ENCODE measurements around the gene GIPC3. TPM values are rescaled to one million over a fixed set of nuclear protein-coding genes. Genes with fewer than 3 reads are reported as not detected.
"Not testable (repeated sequence)": the region's sequence is repeated elsewhere in the genome, so short reads cannot be mapped to it uniquely, and the experiment has no call there.

The GIPC3 gene
- total RNA-seq, 1 donor from 2014 or later = 0.31 TPM

DNA sequence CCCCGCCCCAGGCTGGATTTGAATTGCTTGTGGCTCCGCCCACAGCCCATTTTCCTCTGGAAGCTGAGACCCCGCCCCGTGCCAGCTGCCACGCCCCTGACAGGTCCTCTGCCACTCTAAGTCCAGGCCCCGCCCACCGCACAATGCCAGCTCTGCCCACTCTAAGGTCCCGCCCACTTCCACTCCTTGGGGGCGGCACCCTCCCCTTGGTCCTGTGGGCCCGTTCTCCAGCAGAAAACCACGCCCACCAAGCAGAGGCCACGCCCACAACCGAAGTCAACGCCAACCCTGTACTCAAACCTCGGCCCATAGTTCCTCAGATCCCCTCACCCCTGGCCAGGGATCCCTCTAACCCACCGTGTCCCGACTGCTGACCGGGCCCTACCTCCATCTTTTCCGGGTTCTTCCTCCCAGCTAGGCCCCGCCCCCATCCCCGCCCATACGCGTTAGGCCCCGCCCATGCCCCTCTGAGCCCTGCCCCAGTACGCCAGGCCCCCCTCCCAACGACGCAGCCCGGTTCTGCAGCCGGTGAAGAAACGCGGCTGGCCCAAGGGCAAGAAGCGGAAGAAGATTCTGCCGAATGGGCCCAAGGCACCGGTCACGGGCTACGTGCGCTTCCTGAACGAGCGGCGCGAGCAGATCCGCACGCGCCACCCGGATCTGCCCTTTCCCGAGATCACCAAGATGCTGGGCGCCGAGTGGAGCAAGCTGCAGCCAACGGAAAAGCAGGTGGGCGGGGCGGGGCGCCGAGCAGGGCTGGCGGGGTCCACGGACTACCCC, 11.2 kb upstream of the GIPC3 start:
- Mint-ChIP-seq H3K4me3 (peak overlapping the region; percentile 85), H3K27ac (peak overlapping the region; percentile 74), H3K27me3 (ENCODE audit: insufficient read depth) (peaks cover 2% of the 10 kb centered on the region)

GRCh38 chr19:3575260-3575741, 10.0 kb upstream of the GIPC3 start:
- intact Hi-C loops (cut with micrococcal nuclease) = no loop called here
- Mint-ChIP-seq H3K4me3 (no peak overlapping the region), H3K4me1 (ENCODE audit: low read depth) (no peaks in the 10 kb centered on the region), H3K27me3 (ENCODE audit: insufficient read depth) (peaks cover 2% of the 10 kb centered on the region), H3K27ac (no peak overlapping the region), H3K9me3 (no peaks in the 10 kb centered on the region), H3K36me3 (ENCODE audit: low read depth) (peaks cover 9% of the 10 kb centered on the region)
- no peak for DNase-seq (ENCODE audit: low spot score)

More for the DNA sequence above, 11.2 kb upstream of the GIPC3 start:
- Mint-ChIP-seq H3K4me1 (ENCODE audit: low read depth) (no peaks in the 10 kb centered on the region), H3K36me3 (ENCODE audit: low read depth) (peaks cover 9% of the 10 kb centered on the region), H3K9me3 (no peaks in the 10 kb centered on the region)
- intact Hi-C loops (cut with micrococcal nuclease) = loop anchor here (2.0 to 5.0 kb wide), 6 partner anchors 289 to 1922 kb away; partner anchors contain the start of genes MPND and TCF3
- peak; percentile 86 for DNase-seq (ENCODE audit: low spot score)

DNA sequence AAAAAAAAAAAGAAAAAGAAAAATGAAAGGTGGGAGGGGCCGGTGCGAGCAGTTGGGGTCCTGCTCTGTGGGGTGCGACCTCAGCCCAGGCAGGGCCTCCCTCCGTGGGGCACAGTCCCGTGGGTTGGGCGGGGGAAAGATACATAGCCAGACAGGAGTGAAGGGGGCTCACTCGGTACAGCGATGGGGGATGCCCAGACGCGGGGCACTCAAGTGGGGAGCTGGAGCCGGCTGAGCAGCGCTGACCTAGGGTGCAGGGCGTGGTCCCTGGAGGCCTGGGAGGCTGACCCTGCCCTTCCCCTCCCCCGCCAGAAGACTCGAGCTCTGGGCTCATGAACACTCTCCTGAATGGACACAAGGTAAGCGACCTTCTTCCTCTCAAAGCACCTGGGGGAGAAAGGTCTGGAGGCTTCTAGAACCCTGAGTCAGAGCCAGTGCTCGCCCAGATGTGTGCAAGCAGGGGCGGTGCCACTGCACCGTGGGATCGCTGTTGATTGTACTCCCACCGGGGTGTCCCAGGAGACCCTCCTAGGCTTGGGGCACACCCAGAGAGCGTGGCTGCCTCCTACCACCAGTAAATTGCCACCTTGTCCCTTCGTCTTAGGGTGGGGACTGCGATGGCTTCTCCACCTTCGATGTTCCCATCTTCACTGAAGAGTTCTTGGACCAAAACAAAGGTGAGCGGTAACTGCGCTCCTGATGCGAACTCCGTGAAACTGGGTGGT, 9.2 kb upstream of the GIPC3 start:
- intact Hi-C loops (cut with micrococcal nuclease) = no loop called here
- Mint-ChIP-seq H3K27me3 (ENCODE audit: insufficient read depth) (peaks cover 2% of the 10 kb centered on the region), H3K27ac (no peak overlapping the region), H3K36me3 (ENCODE audit: low read depth) (peaks cover 9% of the 10 kb centered on the region), H3K4me3 (no peak overlapping the region), H3K9me3 (no peaks in the 10 kb centered on the region), H3K4me1 (ENCODE audit: low read depth) (no peaks in the 10 kb centered on the region)
- DNase-seq (ENCODE audit: low spot score) = no peak

DNA sequence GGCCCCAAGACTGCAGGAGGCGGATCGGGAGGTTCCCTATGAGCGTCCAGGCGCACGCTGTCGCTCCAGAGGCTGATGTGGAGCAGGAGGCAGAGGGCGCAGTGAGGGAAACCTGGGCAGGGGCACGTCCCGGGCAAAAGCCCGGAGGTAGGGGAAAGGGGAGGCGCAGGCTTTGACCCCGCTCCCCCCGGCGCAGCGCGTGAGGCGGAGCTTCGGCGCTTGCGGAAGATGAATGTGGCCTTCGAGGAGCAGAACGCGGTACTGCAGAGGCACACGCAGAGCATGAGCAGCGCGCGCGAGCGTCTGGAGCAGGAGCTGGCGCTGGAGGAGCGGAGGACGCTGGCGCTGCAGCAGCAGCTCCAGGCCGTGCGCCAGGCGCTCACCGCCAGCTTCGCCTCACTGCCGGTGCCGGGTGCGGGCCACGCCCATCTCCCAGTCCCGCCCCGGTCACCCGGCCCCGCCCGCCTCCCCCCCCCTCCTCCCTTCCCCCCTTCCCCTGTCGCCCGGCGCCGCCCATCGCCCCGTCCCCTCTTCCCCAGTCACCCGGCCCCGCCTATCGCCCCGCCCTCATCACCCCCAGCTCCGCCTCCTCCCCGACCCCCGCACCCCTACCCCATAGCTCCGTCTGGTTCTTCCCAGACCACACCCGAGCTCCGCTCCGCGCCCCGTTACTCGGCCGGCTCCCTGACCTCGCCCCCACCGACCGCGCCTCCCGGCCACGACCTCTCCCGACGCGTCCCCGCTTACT, 8.4 kb upstream of the GIPC3 start:
- Mint-ChIP-seq H3K36me3 (ENCODE audit: low read depth) (peaks cover 9% of the 10 kb centered on the region), H3K27ac (no peak overlapping the region), H3K9me3 (no peaks in the 10 kb centered on the region), H3K27me3 (ENCODE audit: insufficient read depth) (peaks cover 2% of the 10 kb centered on the region), H3K4me3 (no peak overlapping the region), H3K4me1 (ENCODE audit: low read depth) (no peaks in the 10 kb centered on the region)
- no peak for DNase-seq (ENCODE audit: low spot score)
- intact Hi-C loops (cut with micrococcal nuclease) = no loop called here

DNA sequence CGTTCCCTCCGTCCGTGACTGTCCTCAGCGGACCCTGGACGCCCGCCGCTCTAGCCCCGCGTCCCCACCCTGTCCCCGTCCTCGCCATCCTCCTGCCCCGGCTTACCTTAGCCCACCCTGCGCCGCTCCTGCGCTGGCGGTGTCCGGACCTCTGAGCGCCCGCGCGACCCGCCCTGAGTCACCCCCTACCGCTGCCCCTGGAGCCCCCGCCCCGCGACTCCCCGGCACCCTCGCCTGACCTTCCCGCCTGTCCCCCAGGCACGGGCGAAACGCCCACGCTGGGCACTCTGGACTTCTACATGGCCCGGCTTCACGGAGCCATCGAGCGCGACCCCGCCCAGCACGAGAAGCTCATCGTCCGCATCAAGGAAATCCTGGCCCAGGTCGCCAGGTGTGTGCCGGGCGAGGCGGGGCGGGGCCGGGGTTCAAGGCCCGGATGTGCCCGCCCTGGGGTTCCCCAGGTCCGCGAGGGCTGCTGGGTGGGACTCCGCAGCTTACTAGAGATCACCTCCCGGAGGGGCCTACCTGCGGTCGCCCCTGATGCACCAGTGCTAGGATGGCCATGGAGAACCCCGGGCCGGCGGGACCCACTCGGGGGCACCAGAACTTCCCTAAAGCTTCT, 7.4 kb upstream of the GIPC3 start:
- H3K9me3 Mint-ChIP-seq = no peaks in the 10 kb centered on the region
- intact Hi-C loops (cut with micrococcal nuclease) = no loop called here
- no peaks in the 10 kb centered on the region for H3K4me1 Mint-ChIP-seq (ENCODE audit: low read depth)
- H3K27ac Mint-ChIP-seq = no peak overlapping the region
- peaks cover 9% of the 10 kb centered on the region for H3K36me3 Mint-ChIP-seq (ENCODE audit: low read depth)
- DNase-seq (ENCODE audit: low spot score) = no peak
- H3K4me3 Mint-ChIP-seq = no peak overlapping the region
- H3K27me3 Mint-ChIP-seq (ENCODE audit: insufficient read depth) = peaks cover 2% of the 10 kb centered on the region

- intact Hi-C loops (cut with micrococcal nuclease) = no loop called here
- no peak for DNase-seq (ENCODE audit: low spot score)
- no peak overlapping the region for H3K27ac Mint-ChIP-seq
- peaks cover 9% of the 10 kb centered on the region for H3K36me3 Mint-ChIP-seq (ENCODE audit: low read depth)
- H3K9me3 Mint-ChIP-seq = no peaks in the 10 kb centered on the region
- H3K27me3 Mint-ChIP-seq (ENCODE audit: insufficient read depth) = peaks cover 2% of the 10 kb centered on the region
- no peak overlapping the region for H3K4me3 Mint-ChIP-seq
- no peaks in the 10 kb centered on the region for H3K4me1 Mint-ChIP-seq (ENCODE audit: low read depth)
Observed at GRCh38 chr19:3578390-3578789, 6.9 kb upstream of the GIPC3 start.

DNA sequence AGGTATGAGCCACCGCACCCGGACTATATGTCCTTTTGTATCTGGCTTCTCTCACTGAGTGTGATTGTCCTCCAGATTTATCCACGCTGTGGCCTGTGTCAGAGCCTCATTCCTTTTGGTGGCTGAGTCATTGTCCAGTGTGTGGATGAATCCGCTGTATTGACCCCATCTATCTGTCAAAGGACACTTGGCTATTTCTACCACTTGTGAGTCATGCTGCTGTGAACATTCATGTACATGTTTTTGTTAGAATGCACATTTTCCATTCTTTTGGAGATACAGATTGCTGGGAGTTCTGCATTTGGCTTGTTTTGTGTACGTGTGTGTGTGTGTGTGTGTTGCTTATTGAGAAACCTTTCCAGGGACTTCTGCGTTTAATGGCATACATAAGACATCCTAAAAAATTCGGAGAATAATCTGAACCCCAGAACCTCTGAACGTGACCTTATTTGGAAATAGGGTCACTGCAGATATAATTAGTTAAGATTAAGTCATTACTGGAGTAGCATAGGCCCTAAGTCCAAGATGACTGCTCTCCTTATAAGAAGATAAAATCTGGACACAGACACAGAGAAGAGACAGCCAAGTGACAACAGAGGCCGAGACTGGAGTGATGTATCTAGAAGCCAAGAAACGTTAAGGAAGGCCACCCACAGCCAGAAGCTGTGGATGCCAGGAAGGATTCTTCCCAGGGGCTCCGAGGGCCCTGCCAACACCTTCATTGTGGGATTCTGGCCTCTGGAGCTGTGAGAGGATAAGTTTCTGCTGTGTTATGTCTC, 4.9 kb upstream of the GIPC3 start:
- no peak for DNase-seq (ENCODE audit: low spot score)
- Mint-ChIP-seq H3K9me3 (no peaks in the 10 kb centered on the region), H3K4me1 (ENCODE audit: low read depth) (no peaks in the 10 kb centered on the region), H3K27ac (no peak overlapping the region), H3K36me3 (ENCODE audit: low read depth) (peaks cover 1% of the 10 kb centered on the region), H3K27me3 (ENCODE audit: insufficient read depth) (peaks cover 6% of the 10 kb centered on the region), H3K4me3 (no peak overlapping the region)
- intact Hi-C loops (cut with micrococcal nuclease) = no loop called here

DNA sequence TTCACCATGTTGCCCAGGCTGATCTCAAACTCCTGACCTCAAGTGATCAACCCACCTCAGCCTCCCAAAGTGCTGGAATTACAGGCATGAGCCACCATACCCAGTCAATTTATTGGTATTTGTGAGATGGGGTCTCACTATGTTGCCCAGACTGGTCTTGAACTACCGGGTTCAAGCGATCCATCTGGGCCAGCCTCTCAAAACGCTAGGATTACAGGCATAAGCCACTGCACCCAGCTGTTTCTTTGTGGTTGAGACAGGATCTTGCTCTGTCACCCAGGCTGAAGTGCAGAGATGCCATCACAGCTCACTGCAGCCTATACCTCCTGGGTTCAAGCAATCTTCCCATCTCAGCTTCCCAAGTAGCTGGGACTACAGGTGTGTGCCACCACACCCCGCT, 3.5 kb upstream of the GIPC3 start:
- intact Hi-C loops (cut with micrococcal nuclease); H3K27ac Mint-ChIP-seq; H3K27me3 Mint-ChIP-seq (ENCODE audit: insufficient read depth); H3K9me3 Mint-ChIP-seq; DNase-seq (ENCODE audit: low spot score); H3K36me3 Mint-ChIP-seq (ENCODE audit: low read depth); H3K4me3 Mint-ChIP-seq; H3K4me1 Mint-ChIP-seq (ENCODE audit: low read depth): not testable (repeated sequence)

GRCh38 chr19:3584036-3584802, 1.1 kb upstream of the GIPC3 start:
- H3K36me3 Mint-ChIP-seq (ENCODE audit: low read depth); H3K9me3 Mint-ChIP-seq; H3K27me3 Mint-ChIP-seq (ENCODE audit: insufficient read depth); intact Hi-C loops (cut with micrococcal nuclease); DNase-seq (ENCODE audit: low spot score); H3K4me1 Mint-ChIP-seq (ENCODE audit: low read depth); H3K27ac Mint-ChIP-seq; H3K4me3 Mint-ChIP-seq: not testable (repeated sequence)

DNA sequence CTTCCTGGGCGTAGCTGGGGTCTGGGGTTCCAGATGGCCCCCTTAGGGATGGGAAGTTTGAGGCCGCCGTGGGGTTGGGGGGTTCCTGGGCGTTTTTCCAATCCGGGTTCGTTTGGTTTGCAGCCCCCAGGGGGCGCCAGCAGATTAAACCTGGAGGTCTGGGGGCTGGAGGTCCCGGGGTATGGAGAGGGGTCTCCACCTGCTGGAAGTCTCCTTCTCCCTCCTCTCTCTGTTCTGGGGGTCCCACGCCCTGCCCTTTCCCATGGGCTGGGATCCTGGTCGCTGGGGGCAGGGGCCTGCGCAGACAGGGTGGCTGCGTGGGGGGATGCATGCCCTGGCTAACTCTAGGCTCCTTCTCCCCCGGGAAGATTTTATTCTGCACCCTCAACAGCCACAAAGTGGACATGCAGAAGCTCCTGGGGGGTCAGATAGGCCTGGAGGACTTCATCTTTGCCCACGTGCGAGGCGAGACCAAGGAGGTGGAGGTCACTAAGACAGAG, 899 bp downstream of the GIPC3 start:
- H3K9me3 Mint-ChIP-seq = no peaks in the 10 kb centered on the region
- no peak overlapping the region for H3K4me3 Mint-ChIP-seq
- intact Hi-C loops (cut with micrococcal nuclease) = no loop called here
- H3K36me3 Mint-ChIP-seq (ENCODE audit: low read depth) = no peaks in the 10 kb centered on the region
- peaks cover 6% of the 10 kb centered on the region for H3K27me3 Mint-ChIP-seq (ENCODE audit: insufficient read depth)
- no peak for DNase-seq (ENCODE audit: low spot score)
- no peaks in the 10 kb centered on the region for H3K4me1 Mint-ChIP-seq (ENCODE audit: low read depth)
- no peak overlapping the region for H3K27ac Mint-ChIP-seq

GRCh38 chr19:3586707-3587346, 1.5 kb downstream of the GIPC3 start:
- intact Hi-C loops (cut with micrococcal nuclease) = no loop called here
- H3K27ac Mint-ChIP-seq = no peak overlapping the region
- no peaks in the 10 kb centered on the region for H3K9me3 Mint-ChIP-seq
- H3K36me3 Mint-ChIP-seq (ENCODE audit: low read depth) = no peaks in the 10 kb centered on the region
- no peak overlapping the region for H3K4me3 Mint-ChIP-seq
- no peak for DNase-seq (ENCODE audit: low spot score)
- H3K27me3 Mint-ChIP-seq (ENCODE audit: insufficient read depth) = peaks cover 6% of the 10 kb centered on the region
- H3K4me1 Mint-ChIP-seq (ENCODE audit: low read depth) = no peaks in the 10 kb centered on the region
